Gastroesophageal sphincter (tissue), 4 donors: ENCODE measurements around the gene ZNF605. TPM values are rescaled to one million over a fixed set of nuclear protein-coding genes. Genes with fewer than 3 reads are reported as not detected.
"Not testable (repeated sequence)": the region's sequence is repeated elsewhere in the genome, so short reads cannot be mapped to it uniquely, and the experiment has no call there.

ENCODE experiments used
- ATAC-seq: fragments of 150-250 bp; one replicate; pipeline ENCODE4 v1.9.1; 2016; ENCODE audit warnings: mild to moderate bottlenecking, moderate library complexity
- H3K27ac ChIP-seq, 4 donors: fragments of 200-600 bp; sonication (generic) in 3 of 4; 1 replicate in 3 of 4; 2 replicates in 1 of 4; pipeline ENCODE4 v1.5.1; 2016 to 2019
- H3K27me3 ChIP-seq: fragments of 200-600 bp; sonication (generic); one replicate; pipeline ENCODE4 v1.5.1; 2019
- H3K36me3 ChIP-seq, 2 donors: fragments of 200-600 bp; sonication (generic); one replicate each; pipeline ENCODE4 v1.5.1; 2019; ENCODE audit warnings: control low read depth in 1 of 2
- H3K4me1 ChIP-seq, 3 donors: fragments of 200-600 bp; sonication (generic); 1 replicate in 2 of 3; 2 replicates in 1 of 3; pipeline ENCODE4 v1.5.1; 2016 to 2019; ENCODE audit warnings: control low read depth in 2 of 3
- H3K4me3 ChIP-seq, 2 donors: fragments of 200-600 bp; sonication (generic); one replicate each; pipeline ENCODE4 v1.5.1; 2019; ENCODE audit warnings: mild to moderate bottlenecking in 1 of 2, moderate library complexity in 1 of 2
- H3K9me3 ChIP-seq, 3 donors: fragments of 200-600 bp; sonication (generic); one replicate each; pipeline ENCODE4 v1.5.1; 2017 to 2019; ENCODE audit warnings: control low read depth in 2 of 3
- CTCF ChIP-seq, 4 experiments: fragments of 200-600 bp in 2 of 4; fragments of 450-650 bp in 2 of 4; sonication (generic) in 1 of 4; IDR thresholded peaks; one replicate each; pipeline ENCODE4 v1.5.1; 2017 to 2019; ENCODE audit warnings: antibody characterized with exemption in 4 of 4, mild to moderate bottlenecking in 2 of 4, moderate library complexity in 2 of 4
- EP300 ChIP-seq: sonication (generic); formaldehyde crosslinking; IDR thresholded peaks from one replicate; pipeline ENCODE4 v1.6.1; 2017; ENCODE audit warnings: antibody characterized with exemption, mild to moderate bottlenecking
- POLR2A ChIP-seq, 2 donors: fragments of 450-650 bp; IDR thresholded peaks; one replicate each; pipeline ENCODE4 v1.6.1; 2017; ENCODE audit warnings: antibody characterized with exemption in 2 of 2, mild to moderate bottlenecking in 2 of 2, moderate library complexity in 1 of 2
- POLR2AphosphoS5 ChIP-seq: sonication (generic); formaldehyde crosslinking; IDR thresholded peaks from one replicate; pipeline ENCODE4 v1.6.1; 2017; ENCODE audit warnings: antibody characterized with exemption
- WGBS, 2 donors: methylation state at CpG; one replicate each; pipeline ENCODE4 v1.1.5; 2018; ENCODE audit warnings: low coverage in 1 of 2; 5-methylcytosine and 5-hydroxymethylcytosine counted together
- total RNA-seq, 4 donors: library from RNA; depleted of rRNA; stranded (reverse); fragments of >200 nt; gene quantifications; one replicate each; pipeline ENCODE4 v1.1.0, GENCODE V29; 2016

Gene ZNF605
- total RNA-seq, 4 donors from 2014 or later: 2.9 to 11.8 (median 6.3) TPM

GRCh38 chr12:132941336-132941954, 14.7 kb downstream of the ZNF605 start:
- Histone ChIP-seq H3K36me3 (peaks cover 0 to 70% of the 10 kb centered on the region in 2 donors), H3K4me3 (no peak overlapping the region), H3K27me3 (no peaks in the 10 kb centered on the region), H3K27ac (no peak overlapping the region), H3K4me1 (no peaks in the 10 kb centered on the region), H3K9me3 (peaks cover 0 to 85% (median 0%) of the 10 kb centered on the region in 3 donors)
- no peak for TF ChIP-seq CTCF (IDR thresholded peaks at IDR 0.05)
- TF ChIP-seq POLR2AphosphoS5: no peak
- TF ChIP-seq POLR2A (IDR thresholded peaks at IDR 0.05): no peak
- no peak for TF ChIP-seq EP300
- 98 to 99% methylated on average over 16 to 23 of the region's 34 CpGs for WGBS, 2 donors
- ATAC-seq: no peak

- TF ChIP-seq POLR2AphosphoS5: no peak
- TF ChIP-seq POLR2A (IDR thresholded peaks at IDR 0.05): no peak
- TF ChIP-seq CTCF (IDR thresholded peaks at IDR 0.05): no peak
- TF ChIP-seq EP300: no peak
- WGBS, 2 donors: 60 to 97% methylated on average over 1 to 11 of the region's 15 CpGs
- no peak overlapping the region for H3K4me3 ChIP-seq
- H3K27me3 ChIP-seq: no peaks in the 10 kb centered on the region
- H3K27ac ChIP-seq: no peak overlapping the region
- H3K4me1 ChIP-seq: no peaks in the 10 kb centered on the region
- no peak for ATAC-seq
- H3K9me3 ChIP-seq: peaks cover 0 to 84% (median 0%) of the 10 kb centered on the region in 3 donors
- H3K36me3 ChIP-seq: peaks cover 0 to 58% of the 10 kb centered on the region in 2 donors
Observed at GRCh38 chr12:132940071-132940719, 15.9 kb downstream of the ZNF605 start.

GRCh38 chr12:132938807-132939206, 17.3 kb downstream of the ZNF605 start:
- not testable (repeated sequence) for H3K4me1 ChIP-seq, H3K27ac ChIP-seq, ATAC-seq, H3K4me3 ChIP-seq, H3K27me3 ChIP-seq
- Histone ChIP-seq H3K9me3 (peaks cover 0 to 84% (median 0%) of the 10 kb centered on the region in 3 donors), H3K36me3 (peaks cover 0 to 56% of the 10 kb centered on the region in 2 donors)
- 100% methylated on average over 2 of the region's 25 CpGs; no CpG with 5 or more reads in 1 of the 2 donors for whole genome bisulfite sequencing, 2 donors

GRCh38 chr12:132937476-132937875, 18.6 kb downstream of the ZNF605 start:
- WGBS, 2 donors: 97 to 100% methylated on average over 2 of the region's 2 CpGs

GRCh38 chr12:132936921-132937320, 19.2 kb downstream of the ZNF605 start:
- not testable (repeated sequence) for H3K27ac ChIP-seq, H3K27me3 ChIP-seq, ATAC-seq, H3K4me3 ChIP-seq, H3K4me1 ChIP-seq
- 100% methylated on average over 6 to 7 of the region's 8 CpGs for WGBS, 2 donors
- peaks cover 0 to 85% (median 0%) of the 10 kb centered on the region in 3 donors for H3K9me3 ChIP-seq
- H3K36me3 ChIP-seq: peaks cover 0 to 56% of the 10 kb centered on the region in 2 donors

More at GRCh38 chr12:132937476-132937875, 18.6 kb downstream of the ZNF605 start:
- H3K36me3 ChIP-seq: peaks cover 0 to 56% of the 10 kb centered on the region in 2 donors
- TF ChIP-seq POLR2A (IDR thresholded peaks at IDR 0.05): no peak
- no peak for TF ChIP-seq EP300
- TF ChIP-seq POLR2AphosphoS5: no peak
- TF ChIP-seq CTCF (IDR thresholded peaks at IDR 0.05): no peak
- no peaks in the 10 kb centered on the region for H3K4me1 ChIP-seq
- H3K4me3 ChIP-seq: no peak overlapping the region
- no peaks in the 10 kb centered on the region for H3K27me3 ChIP-seq
- no peak for ATAC-seq
- H3K9me3 ChIP-seq: peaks cover 0 to 85% (median 0%) of the 10 kb centered on the region in 3 donors
- H3K27ac ChIP-seq: no peak overlapping the region

GRCh38 chr12:132936163-132936562, 19.9 kb downstream of the ZNF605 start:
- 92 to 100% methylated on average over 2 of the region's 2 CpGs for WGBS, 2 donors
- no peak overlapping the region for H3K4me3 ChIP-seq
- no peaks in the 10 kb centered on the region for H3K27me3 ChIP-seq
- peaks cover 4 to 56% of the 10 kb centered on the region in 2 donors for H3K36me3 ChIP-seq
- H3K4me1 ChIP-seq: no peaks in the 10 kb centered on the region
- no peak for TF ChIP-seq POLR2A (IDR thresholded peaks at IDR 0.05)
- no peak for TF ChIP-seq POLR2AphosphoS5
- no peak for TF ChIP-seq CTCF (IDR thresholded peaks at IDR 0.05)
- TF ChIP-seq EP300: no peak
- H3K27ac ChIP-seq: no peak overlapping the region
- H3K9me3 ChIP-seq: peaks cover 0 to 85% (median 2%) of the 10 kb centered on the region in 3 donors
- no peak for ATAC-seq
